Activated CD4-positive, alpha-beta T cell treated with anti-CD3 and anti-CD28 coated beads, Interleukin-2, amount 10 ng/mL, durations not matched to agents 24 days and 14 days (primary cell): ENCODE results near the gene PSAP. TPM values are rescaled to one million over a fixed set of nuclear protein-coding genes. Genes with fewer than 3 reads are reported as not detected.

Experiments used
- DNase-seq: peaks from one replicate; pipeline ENCODE4 v3.0.0; 2022
- H3K27ac Mint-ChIP-seq: one replicate; pipeline ENCODE4 v1.8.0; 2022; ENCODE audit warnings: mild to moderate bottlenecking, mixed read lengths
- H3K27me3 Mint-ChIP-seq: one replicate; pipeline ENCODE4 v1.8.0; 2022; ENCODE audit warnings: mixed read lengths
- H3K36me3 Mint-ChIP-seq: one replicate; pipeline ENCODE4 v1.8.0; 2022; ENCODE audit warnings: low read depth, mild to moderate bottlenecking, mixed read lengths
- H3K4me1 Mint-ChIP-seq: one replicate; pipeline ENCODE4 v1.8.0; 2021; ENCODE audit warnings: mixed read lengths
- H3K4me3 Mint-ChIP-seq: one replicate; pipeline ENCODE4 v1.8.0; 2022; ENCODE audit warnings: mild to moderate bottlenecking, moderate library complexity, mixed read lengths
- H3K9me3 Mint-ChIP-seq: one replicate; pipeline ENCODE4 v1.8.0; 2021; ENCODE audit warnings: mixed read lengths
- intact Hi-C: fragments of 100-400 bp; cut with micrococcal nuclease; formaldehyde crosslinking; loops from one replicate; pipeline ENCODE4 v1.15.1; 2023
- total RNA-seq: library from RNA; stranded (reverse); gene quantifications from 2 replicates; pipeline ENCODE4 v1.2.3, GENCODE V29; 2022

PSAP gene
- total RNA-seq, 1 donor from 2014 or later = 97.9 TPM

DNA sequence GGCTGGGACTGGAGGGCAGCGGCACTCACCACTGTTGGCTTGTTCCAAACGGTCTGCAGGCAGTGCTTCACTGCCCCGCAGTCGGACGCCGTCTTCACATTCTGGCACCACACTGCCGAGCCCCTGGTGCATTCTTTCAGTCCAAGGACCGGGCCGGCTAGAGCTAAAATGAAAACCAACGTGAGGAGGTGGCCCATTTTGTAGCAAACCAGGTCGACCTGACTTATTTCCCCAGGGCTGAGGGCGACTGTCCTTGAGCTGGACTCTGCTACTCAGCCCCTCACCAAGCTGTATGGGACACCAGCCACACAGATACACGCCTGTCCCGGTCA is 16.7 kb downstream of the PSAP start:
- intact Hi-C loops = loop anchor here (10.0 kb wide), 1 partner anchor 60 kb away; no protein-coding TSS in a partner anchor

GRCh38 chr10:71833451-71834342 is 17.4 kb downstream of the PSAP start:
- H3K36me3 Mint-ChIP-seq = peaks cover 28% of the 10 kb centered on the region
- no peak overlapping the region for H3K4me3 Mint-ChIP-seq
- DNase-seq = no peak
- intact Hi-C loops = loop anchor here (10.0 kb wide), 1 partner anchor 61 kb away; no protein-coding TSS in a partner anchor
- H3K9me3 Mint-ChIP-seq = no peaks in the 10 kb centered on the region
- no peaks in the 10 kb centered on the region for H3K27me3 Mint-ChIP-seq
- H3K4me1 Mint-ChIP-seq = peaks cover 26% of the 10 kb centered on the region
- no peak overlapping the region for H3K27ac Mint-ChIP-seq

More for the DNA sequence above, 16.7 kb downstream of the PSAP start:
- Mint-ChIP-seq H3K4me3 (no peak overlapping the region), H3K4me1 (peaks cover 30% of the 10 kb centered on the region), H3K36me3 (peaks cover 23% of the 10 kb centered on the region), H3K27ac (no peak overlapping the region), H3K27me3 (no peaks in the 10 kb centered on the region), H3K9me3 (no peaks in the 10 kb centered on the region)
- DNase-seq = no peak

DNA sequence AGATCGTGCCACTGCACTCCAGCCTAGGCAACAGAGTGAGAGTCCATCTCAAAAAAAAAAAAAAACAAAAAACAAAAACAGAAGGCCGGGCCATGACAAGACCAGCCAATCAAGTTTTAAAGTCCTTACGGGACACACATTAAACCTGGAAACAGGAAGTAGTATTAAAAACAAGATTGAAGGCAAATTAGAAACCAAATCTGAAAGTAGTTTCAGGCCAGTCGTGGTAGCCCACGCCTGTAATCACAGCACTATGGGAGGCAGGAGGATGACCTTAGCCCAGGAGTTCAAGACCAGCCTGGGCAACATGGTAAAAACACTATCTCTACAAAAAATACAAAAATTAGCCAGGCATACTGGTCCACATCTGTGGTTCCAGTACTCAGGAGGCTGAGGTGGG is 18.1 kb downstream of the PSAP start:
- peak; percentile 67 for DNase-seq

DNA sequence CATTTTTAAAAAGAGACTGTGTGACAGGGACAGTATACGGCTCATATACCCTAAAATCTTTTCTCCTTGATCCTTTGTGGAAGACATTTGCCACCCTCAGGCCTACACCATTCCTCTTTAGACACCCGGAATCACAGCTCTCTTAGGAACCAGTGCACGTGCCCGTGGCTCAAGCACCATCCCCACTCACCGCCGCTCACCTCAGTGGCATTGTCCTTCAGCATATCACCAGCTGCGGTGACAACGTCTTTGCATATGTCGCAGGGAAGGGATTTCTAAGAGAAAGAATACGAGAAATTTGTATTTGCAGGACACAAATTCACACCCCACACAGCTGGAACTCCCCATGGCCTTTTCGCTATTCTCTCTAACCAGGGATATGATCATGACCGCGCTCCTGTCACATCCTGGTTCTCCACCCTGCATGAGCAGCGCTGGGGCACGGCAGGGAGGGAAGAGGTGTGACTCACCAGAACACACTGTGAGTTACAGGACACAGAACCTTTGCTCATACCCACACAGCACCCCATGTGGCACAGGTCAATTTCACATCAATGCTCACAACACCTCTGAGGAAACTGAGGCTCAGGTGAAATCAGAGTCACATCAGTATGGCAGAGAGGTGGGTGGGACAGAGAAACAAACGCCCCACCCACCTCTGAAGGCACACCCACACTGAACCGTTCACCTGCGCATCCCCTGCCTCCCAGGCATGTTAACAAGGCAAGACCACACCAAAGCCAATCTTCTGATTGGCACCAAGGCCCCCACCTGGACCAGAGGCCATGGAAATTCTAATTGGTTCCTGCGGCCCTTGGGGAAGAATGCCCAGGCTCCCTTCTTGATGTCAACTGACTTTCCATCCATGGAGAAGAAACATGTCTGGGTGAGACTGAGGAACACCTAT is 19.2 kb downstream of the PSAP start:
- Mint-ChIP-seq H3K27me3 (no peaks in the 10 kb centered on the region), H3K36me3 (peaks cover 33% of the 10 kb centered on the region), H3K9me3 (no peaks in the 10 kb centered on the region), H3K4me1 (peaks cover 9% of the 10 kb centered on the region), H3K27ac (no peak overlapping the region), H3K4me3 (no peak overlapping the region)
- intact Hi-C loops = loop anchor here (10.0 kb wide), 1 partner anchor 63 kb away; no protein-coding TSS in a partner anchor
- DNase-seq = no peak

More for the DNA sequence above, 18.1 kb downstream of the PSAP start:
- no peaks in the 10 kb centered on the region for H3K27me3 Mint-ChIP-seq
- no peaks in the 10 kb centered on the region for H3K9me3 Mint-ChIP-seq
- intact Hi-C loops = loop anchor here (10.0 kb wide), 1 partner anchor 62 kb away; no protein-coding TSS in a partner anchor
- H3K4me1 Mint-ChIP-seq = peaks cover 19% of the 10 kb centered on the region
- no peak overlapping the region for H3K4me3 Mint-ChIP-seq
- no peak overlapping the region for H3K27ac Mint-ChIP-seq
- H3K36me3 Mint-ChIP-seq = peaks cover 31% of the 10 kb centered on the region

GRCh38 chr10:71830726-71831125 is 20.3 kb downstream of the PSAP start:
- Mint-ChIP-seq H3K36me3 (peaks cover 40% of the 10 kb centered on the region), H3K27me3 (no peaks in the 10 kb centered on the region), H3K4me1 (peaks cover 7% of the 10 kb centered on the region), H3K4me3 (no peak overlapping the region), H3K27ac (no peak overlapping the region), H3K9me3 (no peaks in the 10 kb centered on the region)
- intact Hi-C loops = loop anchor here (10.0 kb wide), 1 partner anchor 64 kb away; no protein-coding TSS in a partner anchor
- DNase-seq = no peak

DNA sequence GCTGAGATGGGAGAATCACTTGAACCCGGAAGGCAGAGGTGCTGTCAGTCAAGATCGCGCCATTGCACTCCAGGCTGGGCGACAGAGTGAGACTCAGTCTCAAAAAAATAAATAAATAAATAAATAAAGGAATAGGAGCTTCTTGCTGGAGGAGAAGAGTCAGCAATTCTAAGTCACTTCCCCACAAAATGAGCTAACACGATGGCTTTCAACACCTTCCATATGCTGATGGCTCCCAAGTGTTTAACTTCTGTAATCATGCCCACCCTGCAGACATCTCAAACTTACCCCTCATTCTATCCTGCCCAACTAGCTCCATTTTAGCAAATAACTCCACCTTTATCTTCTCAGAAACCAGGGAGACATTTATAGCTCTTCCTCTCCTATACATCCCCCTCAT is 21.2 kb downstream of the PSAP start:
- intact Hi-C loops = loop anchor here (10.0 kb wide), 1 partner anchor 65 kb away; no protein-coding TSS in a partner anchor
- peaks cover 46% of the 10 kb centered on the region for H3K36me3 Mint-ChIP-seq
- no peaks in the 10 kb centered on the region for H3K9me3 Mint-ChIP-seq
- H3K27me3 Mint-ChIP-seq = no peaks in the 10 kb centered on the region
- H3K4me3 Mint-ChIP-seq = no peak overlapping the region
- H3K4me1 Mint-ChIP-seq = peaks cover 7% of the 10 kb centered on the region
- no peak overlapping the region for H3K27ac Mint-ChIP-seq
- DNase-seq = no peak

DNA sequence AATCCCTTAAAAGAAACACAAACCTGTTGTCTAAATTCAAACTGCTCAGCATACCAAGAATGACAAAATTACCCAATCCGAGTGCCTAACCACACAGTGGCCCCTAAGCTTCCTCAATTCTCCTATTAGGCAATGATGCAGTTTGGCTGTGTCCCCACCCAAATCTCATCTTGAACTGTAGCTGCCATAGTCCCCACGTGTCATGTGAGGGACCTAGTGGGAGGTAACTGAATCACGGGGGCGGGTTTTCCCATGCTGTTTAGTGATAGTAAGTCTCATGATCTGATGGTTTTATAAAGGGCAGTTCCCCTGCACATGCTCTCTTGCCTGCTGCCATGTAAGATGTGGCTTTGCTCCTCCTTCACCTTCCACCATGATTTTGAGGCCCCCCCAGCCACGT is 21.9 kb downstream of the PSAP start:
- Mint-ChIP-seq H3K4me1 (peaks cover 7% of the 10 kb centered on the region), H3K4me3 (no peak overlapping the region), H3K27ac (no peak overlapping the region), H3K9me3 (no peaks in the 10 kb centered on the region), H3K27me3 (no peaks in the 10 kb centered on the region), H3K36me3 (peaks cover 47% of the 10 kb centered on the region)
- intact Hi-C loops = no loop called here
- DNase-seq = peak; percentile 52

DNA sequence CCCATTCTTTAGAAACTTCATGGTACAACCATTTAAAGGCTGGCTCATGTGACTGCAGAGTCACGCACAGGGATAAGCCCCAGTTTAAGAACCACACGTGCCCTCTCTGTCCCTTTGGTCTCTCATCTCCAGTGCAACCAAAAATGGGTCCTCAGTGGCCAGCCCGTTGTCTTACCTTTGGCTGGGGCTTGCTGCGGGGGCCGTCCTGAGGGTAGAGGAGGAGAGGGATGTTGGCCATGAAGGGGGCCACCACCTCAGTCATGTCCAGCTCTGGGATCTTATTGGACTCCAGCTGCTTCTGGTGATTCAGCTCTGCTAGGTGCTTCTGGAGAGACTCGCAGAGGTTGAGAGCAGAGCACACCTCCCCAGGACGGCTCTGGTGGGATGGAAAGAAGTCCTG is 22.3 kb downstream of the PSAP start:
- intact Hi-C loops = no loop called here
- H3K36me3 Mint-ChIP-seq = peaks cover 47% of the 10 kb centered on the region

DNA sequence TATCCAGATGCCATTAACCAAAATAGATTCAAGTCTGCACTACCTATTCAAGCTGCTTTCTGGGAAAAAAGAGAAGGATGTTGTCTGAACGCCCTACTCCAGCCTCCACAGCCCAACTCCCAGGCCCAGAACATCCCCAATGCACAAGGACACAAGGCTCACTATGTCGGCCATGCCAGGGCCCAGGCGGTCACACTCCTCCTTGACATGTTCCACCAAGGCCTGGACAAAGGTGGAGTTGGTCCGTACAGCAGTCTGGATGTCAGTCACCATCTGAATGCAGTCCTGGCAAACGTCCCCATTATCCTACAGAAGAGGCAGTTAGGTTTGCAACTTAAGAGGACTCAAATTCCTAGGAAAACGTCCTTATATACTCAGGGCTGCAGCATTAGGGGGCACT is 23.2 kb downstream of the PSAP start:
- Mint-ChIP-seq H3K27me3 (no peaks in the 10 kb centered on the region), H3K36me3 (peaks cover 48% of the 10 kb centered on the region), H3K9me3 (no peaks in the 10 kb centered on the region), H3K4me1 (peaks cover 2% of the 10 kb centered on the region), H3K4me3 (no peak overlapping the region), H3K27ac (peak overlapping the region; percentile 20)
- no peak for DNase-seq
- intact Hi-C loops = no loop called here

More for the DNA sequence above, 22.3 kb downstream of the PSAP start:
- Mint-ChIP-seq H3K27me3 (no peaks in the 10 kb centered on the region), H3K4me3 (no peak overlapping the region), H3K9me3 (no peaks in the 10 kb centered on the region), H3K27ac (no peak overlapping the region), H3K4me1 (peaks cover 6% of the 10 kb centered on the region)
- peak; percentile 53 for DNase-seq

- no peak overlapping the region for H3K27ac Mint-ChIP-seq
- H3K4me3 Mint-ChIP-seq = no peak overlapping the region
- peaks cover 9% of the 10 kb centered on the region for H3K4me1 Mint-ChIP-seq
- DNase-seq = no peak
- H3K36me3 Mint-ChIP-seq = peaks cover 54% of the 10 kb centered on the region
- no peaks in the 10 kb centered on the region for H3K9me3 Mint-ChIP-seq
- no peaks in the 10 kb centered on the region for H3K27me3 Mint-ChIP-seq
- intact Hi-C loops = no loop called here
These were observed 25.8 kb downstream of the PSAP start for GRCh38 chr10:71825217-71825616.

- Mint-ChIP-seq H3K9me3 (no peaks in the 10 kb centered on the region), H3K27ac (no peak overlapping the region), H3K36me3 (peaks cover 53% of the 10 kb centered on the region), H3K4me3 (no peak overlapping the region), H3K4me1 (peaks cover 9% of the 10 kb centered on the region), H3K27me3 (no peaks in the 10 kb centered on the region)
- intact Hi-C loops = no loop called here
- DNase-seq = no peak
These were observed 26.7 kb downstream of the PSAP start for GRCh38 chr10:71824333-71824732.

DNA sequence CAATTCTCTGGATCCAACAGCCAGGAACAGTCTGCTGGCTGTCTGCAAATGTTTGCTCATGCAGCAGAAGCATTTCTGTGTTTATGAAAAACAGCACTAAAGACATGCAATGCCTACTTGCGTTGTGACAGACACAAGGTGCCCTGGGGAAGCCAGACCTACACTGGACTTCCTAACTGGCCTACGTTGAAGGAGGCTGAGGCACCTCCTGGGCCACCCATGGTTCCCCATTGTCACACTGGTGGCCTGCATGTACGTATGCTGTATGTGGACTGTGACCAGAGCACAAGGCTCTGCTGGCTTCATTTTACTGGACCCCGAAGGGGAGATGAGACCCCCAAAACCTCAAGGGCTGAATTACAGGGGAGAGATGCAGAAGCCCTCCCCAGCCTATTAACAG is 27.7 kb downstream of the PSAP start:
- Mint-ChIP-seq H3K9me3 (no peaks in the 10 kb centered on the region), H3K4me3 (no peak overlapping the region), H3K36me3 (peaks cover 54% of the 10 kb centered on the region), H3K4me1 (peaks cover 9% of the 10 kb centered on the region), H3K27me3 (no peaks in the 10 kb centered on the region), H3K27ac (no peak overlapping the region)
- intact Hi-C loops = no loop called here
- DNase-seq = no peak

- DNase-seq = no peak
- no peaks in the 10 kb centered on the region for H3K27me3 Mint-ChIP-seq
- peaks cover 9% of the 10 kb centered on the region for H3K4me1 Mint-ChIP-seq
- peaks cover 55% of the 10 kb centered on the region for H3K36me3 Mint-ChIP-seq
- no peak overlapping the region for H3K4me3 Mint-ChIP-seq
- no peaks in the 10 kb centered on the region for H3K9me3 Mint-ChIP-seq
- intact Hi-C loops = no loop called here
- no peak overlapping the region for H3K27ac Mint-ChIP-seq
These were observed 28.9 kb downstream of the PSAP start for GRCh38 chr10:71821909-71822763.
